Measurements from ENCODE around the gene HARS1.

The HARS1 gene

DNA sequence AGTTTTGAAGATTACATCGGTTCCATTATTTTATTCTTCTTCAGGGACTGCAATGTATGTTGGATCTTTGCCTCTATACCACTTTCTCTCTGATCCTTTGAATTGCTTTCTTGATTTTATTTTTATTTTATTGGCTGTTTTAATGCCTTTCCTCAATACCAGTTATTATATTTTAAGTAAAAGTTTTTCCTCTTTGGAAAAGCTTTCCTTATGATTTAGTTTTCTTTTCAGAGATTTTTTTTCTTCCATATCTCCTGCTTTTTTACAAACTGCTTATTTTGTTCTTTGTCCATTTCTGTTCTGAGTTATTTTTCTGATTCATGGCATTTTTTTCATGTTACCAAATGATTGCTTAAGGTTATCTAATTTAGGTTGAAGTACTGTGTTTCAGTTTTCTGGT lies 20.6 kb upstream of the HARS1 start:
- TF ChIP-seq, protein P1, sequence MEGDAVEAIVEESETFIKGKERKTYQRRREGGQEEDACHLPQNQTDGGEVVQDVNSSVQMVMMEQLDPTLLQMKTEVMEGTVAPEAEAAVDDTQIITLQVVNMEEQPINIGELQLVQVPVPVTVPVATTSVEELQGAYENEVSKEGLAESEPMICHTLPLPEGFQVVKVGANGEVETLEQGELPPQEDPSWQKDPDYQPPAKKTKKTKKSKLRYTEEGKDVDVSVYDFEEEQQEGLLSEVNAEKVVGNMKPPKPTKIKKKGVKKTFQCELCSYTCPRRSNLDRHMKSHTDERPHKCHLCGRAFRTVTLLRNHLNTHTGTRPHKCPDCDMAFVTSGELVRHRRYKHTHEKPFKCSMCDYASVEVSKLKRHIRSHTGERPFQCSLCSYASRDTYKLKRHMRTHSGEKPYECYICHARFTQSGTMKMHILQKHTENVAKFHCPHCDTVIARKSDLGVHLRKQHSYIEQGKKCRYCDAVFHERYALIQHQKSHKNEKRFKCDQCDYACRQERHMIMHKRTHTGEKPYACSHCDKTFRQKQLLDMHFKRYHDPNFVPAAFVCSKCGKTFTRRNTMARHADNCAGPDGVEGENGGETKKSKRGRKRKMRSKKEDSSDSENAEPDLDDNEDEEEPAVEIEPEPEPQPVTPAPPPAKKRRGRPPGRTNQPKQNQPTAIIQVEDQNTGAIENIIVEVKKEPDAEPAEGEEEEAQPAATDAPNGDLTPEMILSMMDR (IDR thresholded peaks at IDR 0.05): no peak

DNA sequence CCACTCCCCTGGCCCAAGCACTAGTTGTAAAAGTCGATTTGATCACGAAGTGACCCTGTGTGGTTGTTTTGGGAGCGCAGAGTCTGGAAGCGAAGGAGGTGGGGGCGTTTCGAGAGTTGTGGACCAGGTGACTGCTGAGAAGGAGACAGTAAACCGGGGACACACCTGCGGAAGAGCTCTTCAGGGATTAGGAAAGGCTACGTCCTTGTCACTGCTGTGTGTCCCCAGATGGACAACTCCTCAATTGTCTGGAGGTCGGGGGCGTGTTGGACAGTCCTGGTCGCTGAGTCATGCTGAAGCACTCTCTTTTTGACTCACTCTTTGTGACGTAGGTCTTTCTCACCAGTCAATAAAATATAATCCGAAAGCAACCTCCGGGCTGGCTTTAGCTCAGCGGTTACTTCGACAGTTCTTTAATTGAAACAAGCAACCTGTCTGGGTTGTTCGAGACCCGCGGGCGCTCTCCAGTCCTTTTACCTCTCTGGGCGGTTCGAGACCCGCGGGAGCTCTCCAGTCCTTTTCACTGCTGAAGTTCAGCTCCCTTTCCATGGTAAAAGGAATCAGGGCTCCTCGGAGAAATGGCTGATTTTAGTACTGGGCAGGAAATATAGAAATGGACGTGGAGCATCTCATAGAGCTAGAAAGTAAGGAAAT lies 19.9 kb upstream of the HARS1 start:
- TF ChIP-seq, protein P1 (IDR thresholded peaks at IDR 0.05): no peak

DNA sequence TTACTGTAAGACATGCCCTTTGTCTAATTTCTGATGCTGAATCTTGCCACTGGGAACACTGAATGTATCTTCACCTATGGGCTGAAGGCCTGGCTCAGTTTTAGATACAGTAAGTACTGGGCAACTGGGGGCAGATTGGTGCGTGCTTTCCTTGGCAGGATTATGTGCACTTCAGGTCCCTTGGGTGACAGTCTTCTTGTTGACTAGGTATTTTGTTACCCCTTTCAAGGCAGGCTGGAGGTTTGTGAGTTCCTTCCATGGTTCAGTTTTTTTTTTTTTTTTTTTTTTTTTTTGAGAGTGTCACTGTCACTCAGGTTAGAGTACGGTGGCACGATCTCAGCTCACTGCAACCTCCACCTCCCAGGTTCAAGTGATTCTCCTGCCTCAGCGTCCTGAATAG lies 16.6 kb upstream of the HARS1 start:
- TF ChIP-seq, protein P1 (IDR thresholded peaks at IDR 0.05): no peak

DNA sequence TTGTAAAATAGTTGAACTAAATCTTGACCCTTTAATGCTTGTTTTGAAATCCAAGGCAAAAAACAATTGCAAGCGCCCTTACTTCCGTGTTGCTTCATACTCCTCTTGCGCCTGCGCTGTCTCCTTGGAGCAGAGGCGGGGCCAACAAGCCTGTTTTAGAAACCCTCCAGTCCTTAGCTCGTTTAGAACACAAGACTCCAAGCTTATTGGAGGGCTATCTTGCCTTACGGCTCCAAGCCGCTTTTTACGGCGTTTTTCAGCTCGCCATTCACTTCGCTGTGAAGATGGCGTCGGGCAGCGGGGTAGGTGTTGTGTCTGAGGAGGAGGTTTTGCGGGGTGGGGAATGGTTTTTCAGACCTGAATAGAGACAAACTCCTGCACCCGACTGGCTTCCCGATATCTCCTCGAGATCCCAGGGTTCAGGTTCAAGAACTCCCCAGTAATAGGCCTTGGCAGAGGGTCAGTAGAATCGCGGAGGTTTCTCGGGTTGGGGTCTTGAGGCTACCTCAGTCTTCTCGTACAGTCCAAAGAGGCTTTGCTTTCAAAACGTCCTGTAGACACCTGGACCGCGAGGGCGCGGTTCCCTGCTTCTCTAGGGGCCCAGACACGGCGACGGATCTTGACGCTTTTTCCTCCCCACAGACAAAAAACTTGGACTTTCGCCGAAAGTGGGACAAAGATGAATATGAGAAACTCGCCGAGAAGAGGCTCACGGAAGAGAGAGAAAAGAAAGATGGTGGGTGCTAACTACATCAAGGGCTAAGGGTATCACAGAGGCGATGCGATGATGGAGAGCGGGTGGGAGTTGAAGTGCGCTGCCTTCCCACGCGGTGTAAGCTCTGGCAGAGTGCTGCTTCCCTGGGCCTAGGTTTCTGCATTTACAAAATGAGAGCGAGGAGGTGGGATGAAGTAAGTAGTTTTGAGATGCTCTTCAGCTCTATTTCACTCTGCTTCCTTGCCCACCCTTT lies 9.3 kb upstream of the HARS1 start, which contains the start of gene ZMAT2:
TSS of gene ZMAT2 (plus strand) at position 271 of the 968 bp plus-strand sequence. CDS start at position 285, 14 bp downstream.
- TF ChIP-seq, protein P1 (IDR thresholded peaks at IDR 0.05): no peak

DNA sequence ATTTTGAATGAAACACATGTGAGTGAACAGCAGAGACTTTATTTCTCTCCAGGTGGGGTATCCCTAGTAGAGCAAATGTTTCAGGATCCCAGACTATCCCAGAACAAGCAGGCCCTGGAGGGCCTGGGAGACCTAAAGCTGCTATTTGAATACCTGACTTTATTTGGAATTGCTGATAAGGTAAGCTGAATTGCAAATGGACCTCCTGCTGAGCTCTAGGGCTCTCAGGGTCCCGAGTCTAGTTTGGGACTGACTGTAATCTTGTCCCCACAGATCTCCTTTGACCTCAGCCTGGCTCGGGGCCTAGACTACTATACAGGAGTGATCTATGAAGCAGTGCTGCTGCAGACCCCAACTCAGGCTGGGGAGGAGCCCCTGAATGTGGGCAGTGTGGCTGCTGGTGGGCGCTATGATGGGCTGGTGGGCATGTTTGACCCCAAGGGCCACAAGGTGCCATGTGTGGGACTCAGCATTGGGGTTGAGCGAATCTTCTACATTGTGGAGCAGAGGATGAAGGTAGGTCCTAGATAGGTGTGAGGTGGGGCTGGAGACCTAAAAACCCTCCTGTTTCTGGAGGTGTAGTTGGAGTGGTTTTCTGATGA lies 5.8 kb upstream of the HARS1 start:
- TF ChIP-seq, protein P1 (IDR thresholded peaks at IDR 0.05): no peak

DNA sequence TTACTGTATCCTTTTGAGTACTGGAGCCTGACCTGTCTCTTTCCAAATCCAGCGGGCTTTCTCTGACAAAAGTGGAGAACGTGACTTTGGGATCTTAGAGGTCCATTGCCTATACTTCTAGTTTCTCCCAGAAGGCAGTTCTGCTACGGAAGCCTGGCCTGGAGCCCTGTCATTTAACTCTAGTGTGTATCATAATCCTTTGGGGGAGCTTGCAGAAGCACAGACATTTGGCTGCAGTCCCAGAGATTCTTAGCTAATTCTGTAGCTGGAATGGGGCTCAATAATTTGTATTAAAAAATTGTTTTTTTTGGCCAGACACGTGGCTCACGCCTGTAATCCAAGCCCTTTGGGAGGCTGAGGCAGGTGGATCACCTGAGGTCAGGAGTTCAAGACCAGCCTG lies 3.1 kb upstream of the HARS1 start:
- TF ChIP-seq, protein P1 (IDR thresholded peaks at IDR 0.05): no peak

DNA sequence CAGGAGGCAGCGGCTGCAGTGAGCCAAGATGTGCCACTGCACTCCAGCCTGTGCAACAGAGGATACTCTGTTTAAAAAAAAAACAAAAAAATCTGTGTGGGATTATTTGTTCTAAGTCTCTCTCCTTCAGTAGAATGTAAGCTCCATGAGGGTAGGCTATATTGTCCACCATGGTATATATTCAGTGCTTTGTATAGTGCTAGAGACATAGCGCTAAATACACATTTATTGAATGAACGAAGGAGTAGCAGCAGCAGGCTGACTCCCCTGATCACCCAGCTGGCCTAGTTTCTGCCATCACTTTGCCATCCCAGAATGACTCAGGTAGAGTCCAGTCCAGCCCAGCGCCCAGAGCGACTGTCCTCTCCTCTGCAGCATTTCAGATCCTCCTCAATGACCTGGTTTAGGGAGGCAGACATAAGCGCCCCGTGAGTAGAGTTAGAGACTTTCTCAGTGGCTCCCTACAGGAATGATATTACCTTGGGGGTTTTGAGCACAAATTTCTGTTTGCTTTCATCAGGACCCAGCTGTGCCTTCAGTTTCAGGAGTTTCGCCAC lies 716 bp downstream of the HARS1 start:
- TF ChIP-seq, protein P1 (IDR thresholded peaks at IDR 0.05): no peak
